NCI-H526 treated with DMSO at 0.1 percent for 48 hours (cell line): Measurements from ENCODE around the gene IRF1.

ENCODE experiments used
- DNase-seq: peaks from one replicate; lab custom pipeline; 2025; lab: John Stamatoyannopoulos, UW

IRF1 gene

DNA sequence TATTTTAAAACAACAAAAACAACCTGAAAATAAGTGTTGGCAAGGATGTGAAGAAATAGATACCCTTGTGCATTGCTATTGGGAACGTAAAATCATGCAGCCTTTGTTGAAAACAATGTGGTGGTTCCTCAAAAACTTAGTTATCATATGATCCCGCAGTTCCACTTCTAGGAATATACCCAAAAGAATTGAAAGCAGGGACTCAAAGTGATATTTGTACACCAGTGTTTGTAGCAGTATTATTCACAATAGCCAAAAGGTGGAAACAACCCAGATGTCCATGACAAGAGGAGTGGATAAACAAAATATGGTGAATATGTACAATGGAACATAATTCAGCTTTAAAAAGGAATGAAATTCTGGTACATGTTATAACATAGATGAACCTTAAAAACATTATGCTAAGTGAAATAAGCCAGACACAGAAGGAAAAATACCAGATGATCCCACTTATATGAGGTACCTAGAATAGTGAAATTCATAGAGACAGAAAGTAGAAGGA lies 29.0 kb downstream of the IRF1 start:
- DNase-seq: no peak

DNA sequence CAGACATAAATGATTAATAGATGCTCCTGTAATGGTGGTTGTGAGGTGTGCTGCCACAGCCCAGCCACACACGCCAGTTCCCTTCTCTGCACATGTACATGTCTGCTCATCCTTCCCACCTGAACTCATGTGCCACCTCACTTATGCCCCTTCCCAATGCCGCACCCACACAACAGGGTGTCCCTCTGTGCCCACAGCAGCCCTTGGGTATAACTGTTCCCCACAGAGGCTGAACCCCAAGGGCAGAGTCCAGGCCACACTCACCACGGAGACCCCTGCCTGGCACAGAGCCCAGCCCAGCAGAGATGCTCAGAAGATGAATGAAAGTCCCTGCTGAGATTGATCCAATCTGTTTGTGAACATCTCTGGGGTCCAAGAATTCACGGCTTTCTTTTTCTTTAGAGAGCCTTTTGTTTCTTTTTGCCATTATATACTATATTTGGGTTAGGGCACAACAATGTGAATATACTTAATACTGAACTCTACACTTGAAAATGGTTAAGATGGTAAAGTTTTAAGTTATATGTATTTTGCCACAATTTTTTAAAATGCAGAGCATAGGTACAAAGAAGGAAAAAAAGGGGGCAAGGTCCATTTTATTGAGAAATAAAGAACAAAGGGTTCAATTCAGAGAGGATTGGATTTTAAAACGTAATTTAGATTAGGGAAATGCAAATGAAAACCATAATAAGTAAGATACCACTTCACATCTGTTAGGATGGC lies 29.6 kb downstream of the IRF1 start:
- no peak for DNase-seq

DNA sequence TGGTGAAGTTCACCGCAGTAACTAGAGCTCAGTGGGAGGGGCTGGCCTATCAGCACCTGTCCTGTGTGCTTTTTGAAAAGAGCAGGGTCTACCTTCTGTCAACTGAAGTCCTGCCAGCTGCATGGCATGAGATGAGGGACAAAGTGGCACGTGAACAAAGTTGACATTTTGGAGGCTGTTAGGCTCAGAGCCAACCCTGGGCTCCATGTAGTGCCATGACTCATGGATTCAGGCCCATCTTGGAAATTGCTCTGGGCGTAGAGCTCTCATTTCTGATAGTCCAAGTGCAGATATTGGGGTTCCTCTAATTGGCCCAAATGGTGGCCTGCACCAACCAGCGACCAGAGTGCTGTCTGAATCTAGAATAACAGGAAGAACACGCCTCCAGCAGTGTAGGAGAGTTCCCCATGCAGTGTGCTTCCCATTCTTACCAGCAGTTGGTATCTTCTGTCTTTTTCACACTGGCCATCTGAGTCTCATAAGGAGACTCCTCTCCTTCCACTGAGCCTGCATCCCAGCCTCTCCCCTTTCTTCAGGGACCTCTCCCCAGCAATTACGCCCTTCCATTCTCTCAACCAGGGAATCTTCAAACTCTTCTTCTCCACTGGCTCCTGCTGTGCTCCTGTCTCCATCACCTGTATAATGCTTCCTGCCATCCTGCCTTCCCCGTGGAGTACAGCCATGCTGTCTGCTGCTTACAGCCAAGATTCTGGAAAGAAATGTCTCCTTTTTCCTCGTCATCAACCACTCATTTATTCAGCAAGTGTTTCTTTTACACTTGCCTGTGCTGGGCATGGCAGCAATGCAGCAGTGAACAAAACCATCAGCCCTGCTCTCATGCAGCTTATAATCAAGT lies 30.4 kb downstream of the IRF1 start:
- DNase-seq: no peak

DNA sequence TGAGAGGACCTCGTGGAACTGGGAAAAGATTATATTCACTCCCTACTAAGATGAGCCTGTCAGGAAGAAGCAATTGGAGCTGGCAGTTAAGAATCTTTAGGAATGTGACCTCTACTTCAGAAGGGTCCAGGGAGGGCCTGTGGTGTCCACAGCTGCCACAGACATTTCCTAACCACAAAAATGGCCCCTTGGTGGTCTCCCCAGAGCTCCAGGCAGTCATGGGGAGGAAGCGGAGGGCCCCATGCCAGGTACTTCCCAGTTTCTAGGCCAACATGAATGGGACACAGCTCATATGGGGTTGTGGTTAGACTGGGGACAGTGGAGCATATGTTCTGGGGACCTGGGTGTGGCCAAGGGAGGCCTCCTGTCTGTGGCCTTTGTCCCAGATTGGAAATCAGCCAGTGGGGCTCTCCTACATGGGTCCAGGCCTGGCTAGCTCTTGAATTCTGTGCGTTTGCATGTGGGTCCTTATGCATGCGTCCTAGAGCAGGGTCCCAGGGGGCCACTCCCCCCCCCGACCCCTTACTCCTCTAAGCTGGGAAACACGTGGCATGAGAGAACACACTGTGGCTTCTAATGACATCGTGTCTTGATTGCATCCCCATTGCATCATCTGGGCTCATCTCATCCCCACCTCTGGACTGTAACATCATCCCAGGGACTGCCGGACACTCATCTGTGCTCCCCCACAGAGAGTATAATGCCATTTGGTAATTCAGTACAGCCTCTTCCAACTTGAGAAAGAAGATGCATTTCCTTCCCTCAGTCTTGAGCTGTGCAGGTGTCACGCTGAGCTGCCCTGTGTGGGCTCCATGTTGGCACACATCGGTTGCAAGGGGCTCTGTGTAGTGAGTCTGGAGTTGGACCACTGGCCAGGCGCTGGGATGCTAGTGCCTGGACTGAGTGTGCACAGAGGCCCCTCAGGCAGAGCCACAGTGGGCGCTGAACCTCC lies 31.3 kb downstream of the IRF1 start:
- no peak for DNase-seq

DNA sequence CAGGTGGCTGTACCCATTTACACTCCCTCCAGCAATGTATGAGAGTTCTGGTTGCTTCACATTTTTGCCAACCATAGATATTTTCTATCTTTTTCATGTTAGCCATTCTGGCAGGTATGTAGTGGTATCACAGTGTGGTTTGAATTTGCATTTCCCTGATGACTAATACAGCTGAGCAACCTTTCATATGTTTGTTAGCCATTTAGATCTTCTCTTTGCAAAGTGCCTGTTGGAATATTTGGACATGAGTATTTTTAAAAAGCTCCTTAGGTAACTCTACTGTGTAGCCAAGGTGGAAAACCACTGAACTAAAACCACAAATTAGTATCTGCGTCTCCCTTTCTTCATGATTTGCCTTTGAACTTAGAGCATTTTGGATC lies 31.9 kb downstream of the IRF1 start:
- DNase-seq: no peak

DNA sequence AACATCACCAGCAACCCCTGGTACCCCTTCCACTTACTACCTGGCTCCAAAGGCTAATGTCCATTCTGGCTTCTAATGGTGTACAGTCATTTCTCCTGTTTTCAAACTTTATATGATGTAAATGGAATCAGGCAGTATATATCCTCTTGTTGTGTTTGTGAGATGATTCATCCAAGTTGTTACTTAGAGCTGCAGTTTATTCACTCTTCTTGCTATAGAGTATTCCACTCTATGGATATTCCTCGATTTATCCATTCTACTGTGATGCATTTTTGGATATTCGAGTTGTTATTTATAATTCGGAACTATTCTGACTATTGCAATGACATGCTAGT lies 32.4 kb downstream of the IRF1 start:
- no peak for DNase-seq

DNA sequence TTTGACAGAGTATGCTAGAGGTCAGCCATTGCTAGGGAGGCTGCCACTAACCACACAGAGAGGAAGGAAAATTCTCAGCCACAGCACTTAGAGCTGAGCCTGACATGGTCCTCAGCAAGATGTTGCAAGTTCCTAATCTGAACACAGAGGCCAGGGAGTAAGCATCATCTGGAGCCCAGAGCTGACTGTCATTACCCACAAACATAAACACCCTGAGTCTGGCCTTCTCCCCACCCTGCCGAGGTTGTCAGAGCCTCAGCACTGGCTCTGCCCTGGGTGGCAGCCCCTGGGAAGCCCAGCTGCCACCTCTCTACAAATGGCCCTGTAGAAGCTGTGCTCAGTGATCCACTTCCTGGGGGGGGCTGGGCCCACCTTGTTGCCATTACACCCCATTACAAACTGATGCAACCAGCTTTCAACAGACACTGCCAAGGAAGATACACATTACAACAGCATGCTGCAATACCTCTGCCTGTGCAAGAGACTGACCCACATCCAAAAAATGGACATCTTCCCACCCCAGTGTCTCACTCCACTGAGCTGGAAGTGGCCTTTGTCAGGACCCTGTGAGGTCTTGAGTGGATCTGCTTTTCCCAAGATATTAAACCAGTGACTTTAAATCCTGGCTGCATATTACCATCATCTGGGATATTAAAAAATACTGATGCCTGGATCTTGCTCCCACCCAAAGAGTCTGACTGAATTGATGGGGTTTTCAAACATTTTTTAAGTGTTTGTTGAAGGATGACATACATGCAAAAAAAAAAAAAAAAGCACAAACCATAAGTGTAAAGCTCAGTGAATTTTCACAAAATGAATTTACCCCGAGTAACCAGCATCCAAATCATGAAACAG lies 33.0 kb downstream of the IRF1 start:
- DNase-seq: no peak

DNA sequence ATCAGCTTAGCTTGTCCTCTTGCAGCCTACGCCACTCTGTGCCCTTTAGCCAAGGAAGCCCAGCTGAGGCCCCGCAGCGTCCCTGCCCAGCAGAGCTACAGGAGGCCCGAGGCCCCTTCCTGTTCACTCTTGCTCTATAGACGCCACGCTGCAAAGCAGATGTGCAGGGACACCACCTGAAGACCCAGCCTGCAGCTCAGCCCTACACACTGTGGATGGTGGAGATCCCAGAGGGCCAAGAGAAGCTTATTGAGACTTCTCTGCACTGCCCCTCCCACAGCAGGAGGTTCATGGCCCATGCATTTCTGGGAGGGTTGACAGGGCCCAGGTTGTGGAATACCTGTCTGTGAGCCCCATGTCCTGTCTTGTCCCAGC lies 33.6 kb downstream of the IRF1 start:
- no peak for DNase-seq

DNA sequence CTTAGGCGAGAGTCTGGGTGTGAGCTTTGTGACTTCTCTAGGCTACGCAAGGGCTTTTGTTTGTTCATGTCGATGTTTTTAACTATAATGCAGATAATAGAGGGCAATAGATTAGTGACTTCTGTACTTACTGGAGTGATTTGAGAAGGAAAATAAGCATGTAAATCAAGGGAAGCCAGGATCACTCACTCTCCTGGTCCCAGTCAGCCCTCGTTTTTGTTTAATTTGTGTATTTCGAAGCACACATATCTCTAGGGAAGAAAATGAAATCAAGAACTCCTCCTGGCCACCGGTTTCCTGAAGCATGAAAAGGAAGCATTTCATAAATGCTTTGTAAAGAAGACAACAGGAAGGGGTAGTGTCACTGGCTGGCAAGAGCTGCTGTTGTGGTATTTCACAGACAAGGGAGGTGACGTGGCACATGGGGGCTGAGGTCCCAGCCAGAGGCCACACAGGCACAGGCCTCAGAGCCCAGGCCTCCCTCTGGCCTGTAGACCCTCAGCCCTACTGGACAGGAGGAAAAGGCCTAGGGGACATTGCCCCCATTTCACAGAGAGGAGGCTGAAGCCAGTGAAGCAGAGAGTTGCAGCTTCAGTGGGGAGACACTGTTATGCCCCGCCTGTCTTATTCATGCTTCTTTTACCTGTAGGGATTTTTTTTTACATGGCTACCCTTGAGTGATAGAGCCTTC lies 34.1 kb downstream of the IRF1 start:
- DNase-seq: peak; percentile 13

DNA sequence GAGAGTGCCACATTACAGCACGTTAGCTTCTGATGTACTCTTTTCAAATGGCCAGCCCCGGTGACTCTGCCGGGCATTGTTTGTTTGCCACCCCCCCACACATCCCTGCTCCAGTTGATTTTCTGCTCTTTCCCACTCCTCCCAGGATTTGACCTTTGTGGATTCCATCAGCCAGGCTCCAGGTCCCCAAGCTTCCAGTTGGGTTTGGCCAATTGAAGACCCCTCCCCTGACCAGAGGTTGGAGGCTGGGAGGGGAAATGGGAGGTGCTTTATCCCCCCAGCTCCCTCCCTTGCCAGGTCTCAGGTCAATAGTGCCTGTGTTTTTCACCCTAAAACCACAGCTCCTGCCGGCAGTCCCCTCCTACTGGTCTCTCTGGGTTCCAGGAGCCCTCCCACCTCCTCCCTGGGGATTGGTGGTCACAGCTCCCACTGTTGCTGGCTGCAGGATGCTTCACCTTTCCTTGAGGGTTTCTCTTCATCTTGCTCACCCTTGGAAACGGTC lies 34.9 kb downstream of the IRF1 start:
- DNase-seq: no peak

DNA sequence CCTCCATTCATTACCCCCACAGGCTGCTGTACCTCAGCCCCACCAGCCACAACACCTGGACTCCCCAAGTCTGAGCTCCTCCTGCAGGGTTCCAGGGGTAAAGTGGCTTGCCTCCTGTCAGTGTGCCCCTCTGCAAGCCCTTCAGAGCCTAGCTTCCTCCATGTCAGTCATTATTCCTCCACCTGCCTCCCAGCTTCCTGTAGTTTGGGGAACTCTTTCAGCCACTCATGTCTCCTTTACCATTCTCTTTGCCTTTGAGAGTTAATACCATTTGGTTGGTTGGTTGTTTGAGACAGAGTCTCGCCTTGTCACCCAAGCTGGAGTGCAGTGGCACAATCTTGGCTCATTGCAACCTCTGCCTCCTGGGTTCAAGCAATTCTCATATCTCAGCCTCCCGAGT lies 36.2 kb downstream of the IRF1 start:
- no peak for DNase-seq

DNA sequence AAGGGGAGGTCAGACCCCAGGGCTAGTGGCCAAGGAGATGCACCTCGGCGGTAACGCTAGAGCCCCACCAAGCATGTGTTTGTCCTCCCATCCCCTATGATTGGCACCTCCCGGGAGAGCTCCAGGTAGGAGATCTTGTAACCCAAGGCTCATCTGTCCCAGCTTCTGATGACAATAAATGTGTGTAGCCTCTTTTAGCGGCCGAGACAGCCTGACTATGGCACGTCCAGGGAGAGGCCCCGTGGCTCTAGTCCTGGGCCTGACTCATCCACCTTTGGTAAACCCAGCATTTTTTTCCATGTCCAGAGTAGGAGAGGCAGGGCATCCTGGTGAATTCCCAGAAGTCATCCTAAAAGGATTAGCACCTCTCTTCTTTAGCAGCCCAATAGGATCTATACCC lies 39.2 kb downstream of the IRF1 start:
- no peak for DNase-seq

DNA sequence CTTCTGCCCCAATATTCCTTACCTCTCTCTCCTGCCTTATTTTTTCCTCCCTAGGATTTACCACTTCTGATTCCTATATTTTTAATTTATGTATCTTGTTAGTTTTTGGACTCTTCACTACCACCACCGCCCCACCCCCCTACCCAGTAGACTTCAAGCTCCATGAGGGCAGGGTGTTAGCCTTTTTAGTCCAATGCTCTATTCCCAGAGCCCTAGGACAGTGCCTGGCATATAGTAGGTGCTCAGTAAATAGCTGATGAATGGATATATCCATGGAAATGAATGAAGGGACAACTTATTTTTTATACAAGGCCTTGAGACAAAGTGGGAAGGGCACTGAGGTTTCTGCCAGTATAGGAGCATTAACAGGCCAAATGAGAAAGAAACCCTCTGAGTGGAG lies 41.5 kb downstream of the IRF1 start:
- no peak for DNase-seq

DNA sequence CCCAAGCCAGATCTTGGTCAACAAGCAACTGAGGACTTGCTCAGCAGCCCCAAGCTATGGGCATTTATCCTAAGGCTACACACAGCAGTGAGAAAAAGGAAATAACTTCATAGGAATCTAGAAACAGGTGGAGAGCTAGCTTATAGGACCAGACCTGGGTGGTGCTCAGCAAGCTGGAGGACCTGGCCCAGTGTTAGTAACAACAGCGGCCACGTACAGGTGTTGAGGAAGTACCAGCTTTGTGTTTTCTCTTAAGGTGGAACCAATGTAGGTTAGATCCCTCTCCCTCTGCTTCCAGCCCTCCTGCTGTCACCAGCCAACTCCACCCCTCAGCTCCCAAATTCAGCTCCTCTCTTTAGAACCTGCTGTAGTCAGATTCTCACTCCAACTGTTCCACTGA lies 43.4 kb downstream of the IRF1 start:
- no peak for DNase-seq

DNA sequence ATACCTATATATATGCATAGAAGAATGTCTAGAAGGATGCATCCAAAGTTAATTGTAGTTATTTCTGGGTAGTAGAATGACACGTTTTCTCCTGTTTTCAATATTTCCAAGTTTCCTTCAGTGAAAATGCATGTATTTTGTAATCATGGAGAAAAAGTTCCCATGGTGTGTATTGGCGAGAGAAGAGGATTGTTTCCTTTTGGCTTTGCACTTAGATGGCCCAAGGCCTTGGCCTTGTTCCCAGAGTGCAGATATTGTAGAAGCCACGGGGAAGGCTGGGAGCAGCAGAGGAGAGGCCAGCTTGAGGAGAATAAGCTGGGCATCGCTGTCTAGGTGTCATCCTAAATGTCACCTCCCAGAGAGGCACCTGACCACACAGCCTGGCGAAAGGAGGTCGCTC lies 44.0 kb downstream of the IRF1 start:
- DNase-seq: no peak

DNA sequence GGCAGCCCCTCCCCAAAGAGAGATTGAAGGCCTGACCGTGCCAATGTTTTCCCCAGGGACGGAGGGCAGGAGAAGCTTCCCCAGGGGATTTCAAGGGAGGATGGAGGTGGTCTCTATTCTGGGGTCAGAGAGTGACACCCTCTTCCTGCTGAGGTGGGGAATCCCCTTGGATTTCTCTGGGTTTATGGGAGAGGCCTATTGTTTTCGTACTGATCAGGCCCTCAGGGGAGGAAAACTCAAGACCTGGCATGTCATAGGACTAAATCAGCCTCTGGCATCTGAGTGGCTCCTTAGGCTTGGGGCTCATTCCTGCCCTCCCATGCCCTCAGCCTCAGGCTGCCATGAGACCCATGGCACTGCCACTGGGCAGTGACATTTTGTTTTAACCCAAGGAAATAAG lies 44.6 kb downstream of the IRF1 start:
- DNase-seq: no peak

DNA sequence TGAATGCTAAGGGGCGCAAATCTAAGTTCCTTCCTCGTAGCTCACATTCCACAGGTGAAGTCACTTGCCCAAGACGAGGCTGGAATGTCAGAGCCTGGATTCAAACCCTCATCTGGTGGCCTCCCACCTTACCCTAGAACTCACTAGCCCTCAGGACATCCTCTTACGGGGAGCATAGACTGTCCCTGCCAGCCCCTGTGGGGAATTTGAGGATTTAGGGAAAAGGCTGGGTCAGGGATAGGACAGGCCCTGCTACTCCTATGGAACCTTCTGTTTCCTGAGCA lies 45.0 kb downstream of the IRF1 start:
- no peak for DNase-seq

DNA sequence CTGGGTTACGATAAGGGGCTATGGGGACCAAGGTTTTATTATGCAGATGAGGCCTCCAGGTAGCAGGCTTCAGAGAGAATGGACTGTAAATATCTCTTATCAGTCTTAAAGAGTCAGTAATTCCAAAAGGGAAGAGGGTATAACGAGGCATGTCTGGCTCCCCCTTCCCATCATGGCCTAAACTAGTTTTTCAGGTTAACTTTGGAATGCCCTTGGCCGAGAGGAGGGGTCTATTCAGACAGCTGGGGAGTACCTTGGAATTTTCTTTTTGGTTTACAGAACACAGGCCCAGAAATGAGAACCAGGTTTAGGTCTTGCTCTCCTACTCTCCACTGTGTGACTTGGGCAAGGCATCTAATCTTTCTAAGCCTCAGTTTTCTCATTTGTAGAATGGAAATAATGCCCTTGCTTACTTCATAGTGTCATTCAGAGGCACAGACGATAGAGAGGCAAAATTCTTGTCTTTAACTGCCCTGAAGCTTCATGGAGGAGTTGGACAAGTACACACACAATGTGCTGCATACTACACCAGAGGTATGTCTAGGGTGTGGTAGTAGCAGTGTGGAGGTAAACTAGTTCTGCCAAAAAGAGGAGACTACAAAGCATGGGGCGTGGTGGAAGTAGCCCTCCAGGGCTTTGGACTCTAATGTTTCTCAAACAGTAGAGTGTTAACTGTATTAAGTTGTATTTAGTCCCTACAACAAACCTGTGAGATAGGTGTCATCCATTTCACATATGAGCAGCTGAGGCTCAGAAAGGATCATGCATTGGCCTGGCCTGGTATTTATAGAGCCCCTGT lies 45.5 kb downstream of the IRF1 start:
- no peak for DNase-seq

DNA sequence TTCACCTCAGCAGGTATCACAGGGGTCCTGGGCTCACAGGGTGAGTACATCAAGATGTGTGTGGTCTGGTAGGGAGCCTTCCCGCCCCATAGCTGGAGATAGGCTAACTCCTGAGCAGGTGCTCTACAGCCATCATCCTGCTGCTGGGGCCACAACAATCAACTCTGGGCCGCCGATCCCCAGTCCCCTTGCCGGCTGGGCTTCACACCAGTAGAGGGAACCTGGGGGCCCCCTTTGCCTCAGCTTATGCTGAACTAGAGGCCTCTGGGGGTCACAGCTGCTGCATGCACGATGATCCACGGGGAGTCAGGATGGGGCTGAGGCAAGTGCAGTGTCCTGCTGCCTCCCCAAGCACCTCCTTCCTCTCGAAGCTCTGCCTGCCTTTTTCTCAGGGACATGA lies 46.5 kb downstream of the IRF1 start:
- no peak for DNase-seq

DNA sequence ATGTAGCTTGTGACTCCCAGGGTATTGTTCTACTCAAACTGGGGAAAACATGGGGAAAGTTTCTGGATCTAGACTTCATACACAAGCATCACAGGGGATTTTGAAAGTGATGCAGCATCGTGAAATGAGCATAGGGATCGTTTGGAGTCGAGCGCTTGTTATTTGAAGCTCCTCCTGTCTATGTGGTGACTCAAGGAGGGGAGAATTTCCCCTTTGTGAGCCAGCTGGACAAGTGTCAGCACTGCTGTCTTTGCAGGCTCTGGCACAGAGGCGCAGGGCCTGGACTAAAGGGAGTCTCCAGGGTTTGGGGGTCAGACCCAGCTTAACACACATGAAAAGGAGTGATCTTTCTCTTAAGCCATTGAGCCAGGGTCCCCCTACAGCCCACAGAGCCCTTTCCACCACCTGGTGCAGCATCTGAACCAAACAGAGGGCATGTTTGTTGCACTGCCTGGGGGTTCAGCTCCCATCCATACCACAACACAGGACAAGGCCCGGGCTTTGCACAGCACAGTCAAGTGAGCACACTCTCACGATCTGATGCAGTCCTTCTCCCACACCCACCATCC lies 51.0 kb downstream of the IRF1 start:
- no peak for DNase-seq
